HCT116 (cell line): ENCODE data around the gene RAB27B. TPM values are rescaled to one million over a fixed set of nuclear protein-coding genes. Genes with fewer than 3 reads are reported as not detected.

ENCODE experiments used
- ATAC-seq: fragments of 200-7000 bp; cut with Tn5 transposase; 2 replicates; pipeline ENCODE4 v1.9.1; 2020; ENCODE audit warnings: mild to moderate bottlenecking, moderate library complexity
- BruUV-seq: library from RNA; stranded (reverse); fragments of 400-500 nt; replicated peaks from 2 replicates; lab custom pipeline; 2021; lab: Mats Ljungman, UMichigan
- CTCF ChIA-PET: fragments of 300-600 bp; sonication (Branson Sonifier 250); formaldehyde crosslinking; loops from one replicate; lab custom pipeline; 2021; ENCODE audit warnings: antibody characterized with exemption; lab: Charles Lee
- POLR2A ChIA-PET: fragments of 300-600, 350-600 bp; sonication (Branson Sonifier 250); formaldehyde crosslinking; loops from one replicate; lab custom pipeline; 2021; ENCODE audit warnings: antibody characterized with exemption; lab: Charles Lee
- RAD21 ChIA-PET, 2 experiments: fragments of 300-600 bp; sonication (Branson Sonifier 250); formaldehyde crosslinking; loops; one replicate each; lab custom pipeline; 2023; ENCODE audit warnings: low total read pairs in 2 of 2; ENCODE audit not compliant: uncharacterized antibody in 2 of 2, unreplicated experiment in 2 of 2, low non-redundant PET in 1 of 2; lab: Charles Lee
- DNase-seq: peaks from one replicate; pipeline ENCODE4 v3.0.0-alpha.2; 2010; ENCODE audit warnings: low read depth, low spot score
- H2AFZ ChIP-seq: fragments of 200-600 bp; shearing (Covaris generic), sonication (generic); 2 replicates; pipeline ENCODE4 v1.6.1; 2017; ENCODE audit warnings: low read depth, mixed run types, mixed read lengths, antibody characterized with exemption, low read length; ENCODE audit not compliant: poor library complexity, severe bottlenecking
- H3K27ac ChIP-seq: 2 replicates; pipeline ENCODE4 v1.5.1; 2012; ENCODE audit warnings: low read depth, low read length
- H3K27me3 ChIP-seq: fragments of 200-600 bp; sonication (generic); 2 replicates; pipeline ENCODE4 v1.6.1; 2016; ENCODE audit warnings: mixed run types, low read length, mixed read lengths; ENCODE audit not compliant: insufficient read depth
- H3K36me3 ChIP-seq, 2 experiments: fragments of 200-500 bp in 1 of 2; fragments of 200-600 bp in 1 of 2; sonication (Bioruptor generic) in 1 of 2; sonication (generic) in 1 of 2; 2 replicates each; pipeline versions ENCODE4 v1.5.1 to v1.6.1; 2014 to 2016; ENCODE audit warnings: low read length in 2 of 2, inconsistent platforms in 1 of 2, mixed read lengths in 1 of 2, mixed run types in 1 of 2; ENCODE audit not compliant: insufficient read depth in 2 of 2, control insufficient read depth in 1 of 2
- H3K4me1 ChIP-seq, 2 experiments: fragments of 200-600 bp in 1 of 2; sonication (generic) in 1 of 2; 2 replicates each; pipeline versions ENCODE4 v1.5.1 to v1.6.1; 2012 to 2017; ENCODE audit warnings: low read length in 2 of 2, inconsistent platforms in 1 of 2, mild to moderate bottlenecking in 1 of 2, mixed read lengths in 1 of 2, mixed run types in 1 of 2, moderate library complexity in 1 of 2; ENCODE audit not compliant: insufficient read depth in 2 of 2, control insufficient read depth in 1 of 2
- H3K4me2 ChIP-seq: fragments of 200-600 bp; sonication (generic); 2 replicates; pipeline ENCODE4 v1.6.1; 2017; ENCODE audit warnings: mixed run types, low read length, mixed read lengths
- H3K4me3 ChIP-seq, 2 experiments: fragments of 200-600 bp in 1 of 2; sonication (generic) in 1 of 2; replicated peaks in 1 of 2; 2 replicates each; pipeline ENCODE4 v1.5.1; 2011 to 2016; ENCODE audit warnings: low read length in 2 of 2, control low read depth in 1 of 2, low read depth in 1 of 2, mild to moderate bottlenecking in 1 of 2, mixed read lengths in 1 of 2, mixed run types in 1 of 2
- H3K79me2 ChIP-seq: fragments of 200-600 bp; sonication (generic); 2 replicates; pipeline ENCODE4 v1.6.1; 2017; ENCODE audit warnings: mild to moderate bottlenecking, mixed run types, low read length, moderate library complexity, mixed read lengths; ENCODE audit not compliant: insufficient read depth
- H3K9ac ChIP-seq: fragments of 200-600 bp; sonication (generic); 2 replicates; pipeline ENCODE4 v1.6.1; 2016; ENCODE audit warnings: low read length, mixed read lengths
- H3K9me2 ChIP-seq: fragments of 200-600 bp; sonication (generic), shearing (Covaris generic); 2 replicates; pipeline ENCODE4 v1.6.1; 2017; ENCODE audit warnings: mixed run types, mild to moderate bottlenecking, moderate library complexity; ENCODE audit not compliant: insufficient read depth
- H3K9me3 ChIP-seq, 2 experiments: fragments of 200-500 bp in 1 of 2; fragments of 200-600 bp in 1 of 2; sonication (Bioruptor generic) in 1 of 2; sonication (generic) in 1 of 2; 2 replicates each; pipeline ENCODE4 v1.6.1; 2014 to 2017; ENCODE audit warnings: low read length in 2 of 2, mixed read lengths in 2 of 2, inconsistent platforms in 1 of 2, low read depth in 1 of 2, mild to moderate bottlenecking in 1 of 2, mixed run types in 1 of 2, moderate library complexity in 1 of 2; ENCODE audit not compliant: control insufficient read depth in 1 of 2, insufficient read depth in 1 of 2
- H4K20me1 ChIP-seq: fragments of 200-600 bp; sonication (generic), shearing (Covaris generic); 2 replicates; pipeline ENCODE4 v1.6.1; 2017; ENCODE audit warnings: mixed run types, mild to moderate bottlenecking, moderate library complexity; ENCODE audit not compliant: insufficient read depth
- ATF3 ChIP-seq: IDR thresholded peaks from 2 replicates; pipeline ENCODE4 v1.6.1; 2012
- CBX3 ChIP-seq: IDR thresholded peaks from 2 replicates; pipeline ENCODE4 v1.6.1; 2012; ENCODE audit warnings: low read depth
- EGR1 ChIP-seq: IDR thresholded peaks from 2 replicates; pipeline ENCODE4 v1.6.1; 2012; ENCODE audit warnings: low read depth
- EZH2 ChIP-seq: fragments of 200-600 bp; sonication (generic); IDR thresholded peaks from 2 replicates; pipeline ENCODE4 v1.6.1; 2017; ENCODE audit warnings: antibody characterized with exemption, mixed run types
- POLR2A ChIP-seq: IDR thresholded peaks from 2 replicates; pipeline ENCODE4 v1.7.0; 2011; ENCODE audit warnings: borderline replicate concordance; ENCODE audit not compliant: insufficient read depth, insufficient read length; ENCODE audit errors: extremely low read depth
- POLR2AphosphoS5 ChIP-seq: IDR thresholded peaks from 2 replicates; pipeline ENCODE4 v1.6.1; 2011; ENCODE audit warnings: mild to moderate bottlenecking, low read depth, low read length, moderate library complexity
- RAD21 ChIP-seq: IDR thresholded peaks from 2 replicates; pipeline ENCODE4 v1.6.1; 2012; ENCODE audit warnings: low read depth, mild to moderate bottlenecking
- REST ChIP-seq: IDR thresholded peaks from 2 replicates; pipeline ENCODE4 v1.6.1; 2012; ENCODE audit warnings: low read depth
- SIN3A ChIP-seq: IDR thresholded peaks from 2 replicates; pipeline ENCODE4 v1.6.1; 2012; ENCODE audit warnings: low read depth
- TCF7L2 ChIP-seq: IDR thresholded peaks from 2 replicates; pipeline ENCODE4 v1.7.0; 2011; ENCODE audit warnings: borderline replicate concordance, inconsistent platforms; ENCODE audit not compliant: insufficient read depth, insufficient read length; ENCODE audit errors: extremely low read depth
- ZBTB33 ChIP-seq: IDR thresholded peaks from 2 replicates; pipeline ENCODE4 v1.6.1; 2011; ENCODE audit warnings: mild to moderate bottlenecking, low read length, moderate library complexity; ENCODE audit not compliant: insufficient replicate concordance; ENCODE audit errors: extremely low read depth
- ZNF274 ChIP-seq: fragments of 200-500 bp; sonication (Bioruptor generic); IDR thresholded peaks from 2 replicates; pipeline ENCODE4 v1.6.1; 2014; ENCODE audit warnings: mild to moderate bottlenecking, low read depth, low read length, inconsistent platforms
- intact Hi-C: fragments of 100-400 bp; cut with micrococcal nuclease; formaldehyde crosslinking; loops from 2 replicates; pipeline ENCODE4 v1.10.0; 2022
- total RNA-seq: library from RNA; stranded (reverse); gene quantifications from one replicate; pipeline ENCODE4 v1.2.1, GENCODE V29; 2021; ENCODE audit not compliant: unreplicated experiment

RAB27B gene
- total RNA-seq, 1 experiment from 2014 or later = 2.2 TPM

- RAD21 ChIA-PET = no interaction called here
- Histone ChIP-seq H2AFZ (no peak overlapping the region), H3K4me3 (no peak overlapping the region), H3K27ac (no peak overlapping the region), H3K9ac (no peak overlapping the region), H3K9me2 (no peaks in the 10 kb centered on the region), H3K79me2 (no peaks in the 10 kb centered on the region), H3K4me2 (no peak overlapping the region), H3K27me3 (no peaks in the 10 kb centered on the region), H3K36me3 (no peaks in the 10 kb centered on the region), H3K9me3 (no peaks in the 10 kb centered on the region), H3K4me1 (no peaks in the 10 kb centered on the region), H4K20me1 (no peaks in the 10 kb centered on the region)
- CTCF ChIA-PET = no interaction called here
- no peak for DNase-seq
- no peak for TF ChIP-seq RAD21
- no TSS peak for BruUV-seq
- intact Hi-C loops = no loop called here
- ATAC-seq = no peak
- POLR2A ChIA-PET = no interaction called here
These were observed 52.3 kb downstream of the RAB27B start for GRCh38 chr18:54880395-54881105.

- RAD21 ChIA-PET = no interaction called here
These were observed 53.0 kb downstream of the RAB27B start for GRCh38 chr18:54881229-54881768.

More at GRCh38 chr18:54881229-54881768, 53.0 kb downstream of the RAB27B start:
- DNase-seq (no peak), ATAC-seq (no peak)
- no peaks in the 10 kb centered on the region for H3K9me3 ChIP-seq
- H3K27ac ChIP-seq = no peak overlapping the region
- no peak overlapping the region for H3K9ac ChIP-seq
- H3K4me3 ChIP-seq = no peak overlapping the region
- H2AFZ ChIP-seq = no peak overlapping the region
- no peaks in the 10 kb centered on the region for H3K36me3 ChIP-seq
- intact Hi-C loops = no loop called here
- no peaks in the 10 kb centered on the region for H3K27me3 ChIP-seq
- no peaks in the 10 kb centered on the region for H4K20me1 ChIP-seq
- ChIA-PET CTCF (no interaction called here), POLR2A (no interaction called here)
- no TSS peak for BruUV-seq
- H3K4me2 ChIP-seq = no peak overlapping the region
- H3K9me2 ChIP-seq = no peaks in the 10 kb centered on the region
- no peaks in the 10 kb centered on the region for H3K4me1 ChIP-seq
- no peaks in the 10 kb centered on the region for H3K79me2 ChIP-seq
- no peak for TF ChIP-seq SIN3A
- no peak for TF ChIP-seq EZH2
- no peak for TF ChIP-seq ZNF274
- TF ChIP-seq RAD21 = no peak
- TF ChIP-seq EGR1 = no peak
- no peak for TF ChIP-seq ZBTB33
- no peak for TF ChIP-seq POLR2A
- TF ChIP-seq TCF7L2 = no peak
- TF ChIP-seq ATF3 = no peak
- no peak for TF ChIP-seq CBX3
- TF ChIP-seq POLR2AphosphoS5 = no peak
- TF ChIP-seq REST = no peak
